Epithelial cell of prostate (primary cell): ENCODE results near the gene SLCO4A1.
A peak's percentile ranks its signal among the peaks of the same experiment; 100 is the strongest.
"Not testable (repeated sequence)": the region's sequence is repeated elsewhere in the genome, so short reads cannot be mapped to it uniquely, and the experiment has no call there.

ENCODE experiments used
- DNase-seq: peaks from one replicate; pipeline ENCODE4 v3.0.0-alpha.2; 2011; ENCODE audit warnings: low read depth, low spot score
- H3K27ac ChIP-seq: fragments of 450-650 bp; 2 replicates; pipeline ENCODE4 v1.5.1; 2017; ENCODE audit warnings: mild to moderate bottlenecking

The SLCO4A1 gene

DNA sequence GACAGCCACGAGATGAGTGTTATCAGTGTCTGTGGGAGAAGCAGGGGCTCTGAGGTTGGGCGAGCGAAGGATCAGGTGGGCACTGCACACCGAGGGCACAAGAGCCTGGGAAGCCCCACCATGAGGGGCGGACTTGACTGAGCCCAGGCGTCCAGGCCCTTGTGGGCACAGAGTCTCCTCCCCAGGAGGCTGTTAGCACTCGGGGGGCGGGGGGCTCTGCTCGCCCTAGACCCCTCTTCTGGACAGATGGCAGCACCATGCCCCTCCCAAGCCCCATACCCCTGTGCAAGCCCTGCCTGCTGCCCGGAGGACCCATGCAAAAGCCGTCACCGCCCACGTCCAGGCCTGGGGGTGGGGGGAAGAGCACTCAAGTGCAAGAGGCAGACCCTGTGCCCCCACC lies 21.7 kb upstream of the SLCO4A1 start:
- no peak for DNase-seq
- no peak overlapping the region for H3K27ac ChIP-seq

DNA sequence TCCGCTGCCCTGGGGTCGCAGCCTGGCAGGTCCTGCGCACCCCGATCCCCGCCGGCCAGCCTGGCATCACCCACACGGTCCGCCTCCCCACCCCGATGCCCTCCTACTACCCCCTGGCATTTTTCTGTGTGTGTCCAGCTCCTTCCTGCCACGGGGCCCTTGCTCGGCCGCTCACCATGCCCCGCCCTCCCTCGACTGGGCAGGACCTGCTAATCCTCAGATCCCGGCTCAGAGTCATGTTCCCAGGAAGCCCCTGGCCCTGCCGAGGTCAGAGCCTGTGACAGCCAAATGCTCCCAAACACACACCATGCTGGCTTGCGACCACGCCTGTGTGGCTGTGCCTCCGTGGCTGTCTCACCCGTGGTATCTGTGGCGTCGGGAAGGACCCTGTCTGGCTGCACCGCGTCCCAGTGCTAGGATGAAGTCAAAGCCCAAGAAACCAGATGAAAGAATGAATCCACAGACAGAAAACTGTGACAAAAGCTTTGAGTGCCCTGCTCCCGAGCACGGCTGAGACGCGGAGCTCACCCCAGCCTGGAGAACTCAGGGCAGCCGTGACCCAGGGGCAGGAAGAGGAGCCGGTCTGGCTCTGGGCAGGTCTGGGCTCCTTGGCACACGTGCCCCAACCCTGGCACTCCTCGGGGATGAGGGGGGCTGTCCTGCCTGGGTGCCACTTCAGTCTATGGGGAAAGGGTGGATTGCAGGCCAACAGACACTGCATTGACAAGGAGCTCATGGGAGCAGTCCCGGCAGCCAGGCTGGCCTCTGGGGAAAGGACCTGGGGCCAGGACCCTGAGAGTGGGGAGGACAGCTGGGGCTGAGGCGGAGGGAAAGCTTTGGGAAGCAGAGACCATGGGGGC lies 20.8 kb upstream of the SLCO4A1 start:
- no peak for DNase-seq
- H3K27ac ChIP-seq, result no peak overlapping the region

DNA sequence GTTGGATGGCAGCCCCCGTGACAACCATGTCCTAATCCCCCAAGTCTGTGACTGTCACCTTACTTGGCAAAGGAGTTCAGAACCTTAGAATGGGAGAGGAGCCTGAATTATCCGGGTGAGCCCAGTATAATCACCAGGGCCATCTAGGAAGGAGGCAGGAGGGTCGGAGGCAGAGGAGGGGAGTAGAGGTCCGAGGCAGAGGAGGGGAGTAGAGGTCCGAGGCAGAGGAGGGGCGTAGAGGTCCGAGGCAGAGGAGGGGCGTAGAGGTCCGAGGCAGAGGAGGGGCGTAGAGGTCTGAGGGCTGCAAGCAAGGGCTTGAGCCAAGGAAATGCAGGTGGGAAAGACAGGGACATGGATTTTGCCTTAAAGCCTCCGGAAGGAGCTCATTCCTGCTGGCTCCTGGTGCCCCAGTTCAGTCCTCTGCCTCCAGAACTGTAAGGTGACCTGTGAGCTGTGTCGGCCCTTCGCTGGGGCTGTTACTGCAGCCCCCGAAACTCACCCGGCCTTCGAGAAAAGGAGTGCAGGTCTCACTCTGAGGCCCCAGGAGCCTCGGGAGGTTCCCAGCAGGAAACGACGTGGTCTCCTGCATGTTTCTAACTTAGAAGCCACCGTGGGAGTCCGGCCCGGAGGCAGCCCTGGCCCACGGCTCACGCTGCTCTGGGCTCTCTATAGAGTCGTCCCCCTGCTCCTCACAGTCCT lies 20.0 kb upstream of the SLCO4A1 start:
- H3K27ac ChIP-seq, result peak overlapping the region; percentile 95
- DNase-seq, result no peak

DNA sequence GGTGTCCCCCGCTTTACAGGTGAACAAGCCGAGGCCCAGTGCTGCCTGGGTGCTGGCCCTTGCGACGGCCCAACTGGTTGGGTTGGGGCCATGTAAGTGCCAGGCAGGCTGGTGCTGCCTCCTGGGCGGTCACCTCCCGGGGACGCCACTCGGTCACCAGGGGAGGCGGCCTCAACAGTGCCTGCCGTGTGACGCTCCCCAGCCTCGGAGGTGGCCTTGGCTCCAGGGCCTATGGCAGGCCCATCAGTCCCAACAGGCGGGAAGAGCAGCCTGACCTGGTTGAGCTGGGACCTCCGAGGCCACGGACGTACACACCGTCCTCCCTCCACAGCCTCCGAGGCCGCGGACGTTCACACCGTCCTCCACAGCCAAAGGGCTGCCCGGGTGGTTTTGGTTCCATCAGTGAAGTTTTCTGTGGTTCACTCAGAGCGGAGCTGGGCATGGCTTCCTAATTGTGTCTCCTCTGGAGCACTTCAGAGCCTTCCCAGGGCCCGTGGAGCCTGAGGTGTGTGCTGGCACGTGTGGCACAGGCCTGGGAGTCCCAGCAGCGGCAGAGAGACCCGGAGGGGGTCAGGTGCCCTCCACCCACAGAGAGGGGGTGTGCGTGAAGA lies 19.3 kb upstream of the SLCO4A1 start:
- no peak for DNase-seq
- peak overlapping the region; percentile 95 for H3K27ac ChIP-seq

DNA sequence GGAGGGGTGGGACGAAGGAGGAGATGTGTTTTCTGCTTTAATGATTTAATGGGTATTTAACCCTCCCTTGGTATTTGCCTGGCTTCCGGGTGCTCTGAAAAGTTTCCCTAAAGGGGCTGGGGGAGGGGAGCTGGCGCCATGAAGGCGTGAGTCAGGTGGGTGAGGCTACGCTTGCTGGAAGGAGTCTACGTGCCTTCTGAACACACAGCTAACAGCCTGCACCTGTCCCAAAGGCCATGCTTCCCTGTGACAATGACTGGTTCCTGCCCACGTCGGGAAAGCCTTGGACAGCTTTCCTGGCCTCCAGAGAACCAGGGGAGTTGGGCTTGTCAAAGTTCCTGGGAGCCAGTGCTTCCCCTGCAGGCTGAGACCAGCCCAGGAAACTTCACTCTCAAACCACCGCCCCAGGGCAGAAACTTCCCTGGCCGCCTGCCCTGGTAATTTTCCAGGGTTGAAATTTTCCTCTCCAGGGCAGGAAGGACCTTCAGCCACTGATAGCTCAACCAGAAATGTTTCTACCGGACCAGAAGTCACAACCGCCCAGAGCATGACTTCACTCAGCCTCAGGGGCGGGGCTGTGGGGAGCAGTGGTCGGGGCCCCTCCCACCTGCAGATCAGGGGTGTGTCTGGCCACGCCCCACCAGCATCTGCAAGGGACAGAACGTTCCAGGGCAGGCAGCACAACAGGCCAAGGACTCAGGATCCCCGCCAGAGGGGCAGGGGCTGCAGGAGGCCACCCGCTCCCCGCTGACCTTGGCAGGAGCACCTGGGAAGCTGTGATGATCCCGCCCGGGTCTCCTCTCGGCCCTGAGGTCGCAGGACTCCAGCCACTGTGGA lies 18.6 kb upstream of the SLCO4A1 start:
- DNase-seq, result peak; percentile 59
- H3K27ac ChIP-seq, result peak overlapping the region; percentile 95

DNA sequence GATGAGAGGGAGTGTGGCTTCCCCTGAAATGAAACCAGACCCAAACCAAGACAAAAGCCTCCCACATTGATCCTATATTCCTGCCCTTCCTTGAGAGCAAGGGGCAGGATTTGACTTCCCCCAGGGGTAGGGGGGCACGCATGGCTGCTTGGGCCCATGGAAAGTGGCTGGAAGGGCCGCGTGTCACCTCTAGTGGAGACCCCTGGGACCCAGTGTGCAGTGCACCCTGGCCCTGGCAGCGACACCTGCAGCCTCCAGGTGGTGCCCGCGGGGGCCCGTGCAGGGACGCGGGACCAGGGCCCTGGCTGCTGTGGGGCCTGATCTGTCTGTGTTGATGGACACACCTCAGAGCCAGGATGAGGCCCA lies 18.0 kb upstream of the SLCO4A1 start:
- DNase-seq, result no peak
- peak overlapping the region; percentile 95 for H3K27ac ChIP-seq

DNA sequence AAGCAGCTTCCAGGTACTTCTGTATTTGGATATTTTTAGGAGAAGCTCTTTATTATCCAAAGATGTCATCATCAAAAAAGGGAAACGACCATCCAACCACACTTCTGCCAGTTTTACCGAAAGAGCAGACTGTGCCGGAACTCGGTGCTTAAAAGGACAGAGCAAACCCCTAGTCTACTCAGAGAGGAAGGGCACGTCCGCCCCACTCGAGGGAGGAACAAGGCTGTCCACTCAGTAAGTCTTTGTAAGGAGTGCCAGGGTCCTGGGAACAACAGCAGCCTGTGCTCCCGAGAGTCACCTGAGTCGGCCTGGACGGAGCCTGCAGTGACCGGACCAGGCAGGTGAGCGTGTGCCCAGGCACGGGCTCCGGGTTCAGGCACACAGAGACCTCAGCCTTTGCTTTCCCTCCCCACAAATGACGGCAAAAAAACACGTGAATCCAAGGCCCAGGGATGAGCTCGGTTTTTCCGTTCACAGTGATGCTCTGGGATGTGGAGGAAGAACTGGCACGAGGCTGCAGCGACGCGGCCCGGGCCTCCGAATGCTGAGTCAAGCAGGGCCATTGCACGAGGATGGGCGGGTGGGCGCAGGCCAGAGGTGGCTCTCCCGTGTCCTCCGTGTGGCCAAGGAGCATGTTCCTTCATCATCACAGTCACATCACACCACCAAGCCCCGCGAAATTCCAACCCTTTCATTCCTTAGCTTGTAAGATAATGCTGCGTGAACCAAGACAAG lies 17.4 kb upstream of the SLCO4A1 start:
- DNase-seq, result no peak
- peak overlapping the region; percentile 95 for H3K27ac ChIP-seq

DNA sequence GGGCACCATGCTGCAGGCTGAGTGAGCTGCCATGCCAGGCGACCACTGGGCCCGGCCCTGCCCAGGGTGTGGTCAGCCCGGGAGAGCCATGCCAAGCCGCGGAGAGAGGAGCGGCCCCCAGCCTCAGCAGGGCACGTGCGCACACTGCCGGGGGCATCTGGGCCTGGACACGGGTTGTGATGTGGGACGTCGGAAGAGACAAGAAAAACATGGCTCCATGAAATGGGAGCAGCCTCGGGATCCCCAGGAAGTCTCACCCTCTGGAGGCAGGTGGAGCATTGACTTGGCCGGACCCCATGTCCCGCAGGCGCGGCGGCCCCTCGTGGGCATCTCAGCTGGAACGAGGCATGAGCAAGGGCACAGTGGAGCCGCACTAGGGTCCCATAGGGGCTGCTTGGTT lies 16.8 kb upstream of the SLCO4A1 start:
- H3K27ac ChIP-seq, result no peak overlapping the region
- DNase-seq, result no peak

DNA sequence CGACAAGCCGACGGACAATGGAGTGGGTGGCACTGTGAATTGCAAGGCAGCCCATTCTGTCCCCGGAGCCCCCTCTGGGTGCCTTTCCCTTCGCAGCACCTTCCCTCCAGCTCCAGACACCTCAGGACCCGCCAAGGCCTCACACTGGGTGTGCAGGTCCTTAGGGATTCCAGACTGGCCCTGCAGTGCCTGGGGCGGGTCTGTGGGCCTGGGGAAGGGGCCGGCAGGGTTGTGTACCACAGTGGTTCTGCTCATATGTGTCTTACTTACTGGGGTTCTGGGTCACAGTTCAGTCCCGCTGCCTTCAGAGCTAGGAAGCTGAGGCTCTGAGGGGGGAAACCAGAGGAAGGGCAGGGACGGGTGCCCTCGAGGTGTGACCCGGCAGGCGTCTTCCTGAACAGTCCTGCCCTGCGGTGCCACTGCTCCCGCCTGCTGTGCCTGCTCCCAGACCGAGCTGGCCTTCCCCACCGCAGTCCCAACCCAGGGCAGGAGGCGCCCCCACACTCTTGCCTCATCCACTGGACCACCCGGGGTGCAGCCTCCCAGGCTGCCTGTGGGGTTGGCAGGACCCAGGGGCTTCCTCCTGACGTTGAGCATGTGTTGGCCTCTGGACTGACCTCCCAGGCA lies 16.3 kb upstream of the SLCO4A1 start:
- DNase-seq, result no peak
- no peak overlapping the region for H3K27ac ChIP-seq

DNA sequence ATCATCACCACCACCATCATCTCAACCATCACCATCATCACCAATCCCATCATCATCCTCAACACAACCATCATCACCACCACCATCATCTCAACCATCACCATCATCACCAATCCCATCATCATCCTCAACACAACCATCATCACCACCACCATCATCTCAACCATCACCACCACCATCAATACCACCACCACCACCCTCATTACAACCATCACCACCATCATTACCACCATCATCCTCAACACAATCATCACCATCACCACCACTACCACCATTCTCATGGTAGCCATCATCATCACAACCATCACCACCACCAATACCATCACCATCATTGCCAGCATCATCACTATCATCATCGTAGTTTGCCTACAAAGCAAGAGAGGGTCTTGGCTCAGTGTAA lies 14.9 kb upstream of the SLCO4A1 start:
- not testable (repeated sequence) for H3K27ac ChIP-seq, DNase-seq

DNA sequence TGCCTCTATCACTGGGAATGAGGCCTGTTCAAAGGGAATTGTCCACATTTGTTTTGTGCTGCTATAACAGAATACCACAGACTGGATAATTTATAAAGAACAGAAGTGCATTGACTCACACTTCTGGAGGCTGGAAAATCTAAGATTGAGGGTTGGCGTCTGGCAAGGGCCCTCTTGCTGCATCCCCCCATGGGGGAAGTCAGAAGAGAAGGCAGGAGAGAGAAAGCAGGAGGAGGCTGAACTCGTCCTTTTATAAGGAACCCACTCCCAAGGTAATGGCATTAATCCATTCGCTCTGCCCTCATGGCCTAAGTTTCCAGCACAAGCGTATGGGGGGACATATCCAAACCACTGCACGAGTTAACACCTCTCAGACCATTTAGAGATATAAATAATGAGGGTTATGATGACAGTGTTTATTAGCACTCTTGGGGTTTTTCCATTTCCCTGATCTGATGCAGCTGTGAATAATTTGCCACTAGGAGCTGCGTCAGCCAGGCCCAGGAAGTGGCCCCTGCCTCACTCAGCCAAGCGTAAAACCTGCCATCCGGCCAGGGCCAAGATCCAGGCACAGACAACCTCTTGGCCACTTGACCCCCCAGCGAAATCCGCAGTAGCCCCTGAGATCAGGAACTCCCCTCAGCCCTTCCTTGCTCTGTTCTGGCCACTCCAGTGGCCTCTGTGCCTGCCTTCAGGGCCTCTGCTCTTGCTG lies 14.2 kb upstream of the SLCO4A1 start:
- DNase-seq, result no peak
- peak overlapping the region; percentile 39 for H3K27ac ChIP-seq

DNA sequence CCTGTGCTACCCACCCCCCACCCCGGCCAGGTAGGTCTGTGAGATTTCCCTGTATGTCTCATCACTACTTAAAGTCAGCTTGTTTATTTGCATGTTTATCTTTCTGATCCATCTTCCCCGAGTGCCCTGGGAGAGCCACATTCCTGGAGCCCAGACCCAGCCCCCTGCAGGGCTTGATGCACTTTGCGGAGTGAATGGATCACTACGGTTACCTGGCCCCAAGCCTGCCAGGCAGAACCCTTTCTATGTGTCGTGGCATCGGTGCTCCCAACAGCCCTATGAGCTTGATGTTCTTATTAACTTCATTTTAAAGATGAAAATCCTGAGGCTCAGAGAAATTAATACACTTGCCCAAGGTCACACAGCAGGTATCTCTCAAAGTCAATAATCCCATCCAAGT lies 13.6 kb upstream of the SLCO4A1 start:
- DNase-seq, result no peak
- H3K27ac ChIP-seq, result peak overlapping the region; percentile 39

DNA sequence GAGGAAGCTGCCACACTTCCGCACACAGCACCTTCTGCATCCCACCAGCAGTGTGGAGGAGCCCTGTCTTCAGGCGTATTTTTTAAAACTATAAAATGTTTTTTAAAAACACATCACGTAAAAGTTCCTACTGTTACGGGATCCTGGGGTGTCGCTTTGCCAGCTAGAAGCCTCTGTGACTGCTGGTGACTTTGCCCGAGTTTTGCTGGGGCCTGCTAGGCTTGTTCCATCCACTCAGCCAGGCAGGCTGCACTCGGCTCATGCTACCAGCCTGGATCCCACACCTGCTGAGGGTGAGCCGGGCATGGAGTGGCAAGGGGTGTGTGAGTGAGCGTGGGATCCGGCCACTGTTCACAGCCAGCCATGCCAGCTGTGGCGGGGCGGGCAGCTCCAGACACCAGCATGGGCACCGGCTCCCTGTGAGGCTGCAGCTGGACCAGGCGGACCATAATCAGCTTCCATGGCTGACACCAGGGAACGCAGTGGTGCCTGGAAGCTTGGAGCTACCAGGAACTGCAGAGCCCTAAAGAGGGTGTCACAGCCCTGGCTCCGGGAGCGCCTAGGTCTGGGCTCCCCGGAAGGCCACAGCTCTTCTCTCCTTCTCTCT lies 12.3 kb upstream of the SLCO4A1 start:
- no peak for DNase-seq
- no peak overlapping the region for H3K27ac ChIP-seq

DNA sequence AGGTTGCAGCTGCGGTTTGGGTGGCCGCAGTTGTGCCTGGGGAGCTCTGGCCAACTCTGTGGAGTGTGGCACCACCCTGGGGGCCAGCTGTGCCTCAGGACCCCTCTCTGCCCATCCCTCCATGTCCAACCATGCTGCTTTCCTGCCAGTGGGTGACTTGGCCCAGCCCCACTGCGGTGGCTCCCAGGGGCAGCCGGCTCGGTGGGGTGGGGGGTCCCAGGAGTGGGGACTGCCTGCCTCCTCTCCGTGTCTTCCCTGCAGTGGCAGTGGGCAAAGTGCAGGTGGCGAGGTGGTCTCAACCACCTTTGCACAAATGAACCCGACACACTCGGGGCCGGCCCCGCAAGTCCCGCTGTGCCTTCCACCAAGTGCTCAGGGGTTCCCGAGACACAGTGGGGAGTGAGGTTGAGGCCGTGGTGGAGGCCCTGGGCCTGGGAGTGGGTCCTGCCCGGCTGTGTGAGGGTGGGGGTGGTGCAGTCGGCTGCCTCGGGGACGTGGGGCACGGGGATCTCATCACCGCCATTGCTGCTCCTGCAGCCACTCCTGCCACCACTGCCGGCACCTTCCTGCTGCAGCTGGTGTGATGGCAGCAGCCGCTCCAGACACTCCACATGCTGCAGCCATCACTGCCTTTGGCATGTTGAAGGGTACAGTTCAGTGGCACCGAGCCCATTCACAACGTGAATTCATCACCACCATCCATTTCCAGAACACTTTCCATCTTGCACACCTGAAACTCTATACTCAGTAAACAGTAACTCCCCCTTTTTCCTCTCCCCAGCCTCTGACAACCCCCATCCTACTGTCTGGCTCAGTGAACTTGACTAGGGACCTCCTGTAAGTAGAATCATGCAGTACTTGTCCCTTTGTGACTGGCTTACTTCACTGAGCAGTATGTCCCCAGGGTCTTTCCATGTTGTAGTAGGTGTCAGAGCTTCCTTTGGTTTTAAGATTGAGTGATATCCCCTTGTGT lies 10.7 kb upstream of the SLCO4A1 start:
- no peak for DNase-seq
- H3K27ac ChIP-seq, result no peak overlapping the region

DNA sequence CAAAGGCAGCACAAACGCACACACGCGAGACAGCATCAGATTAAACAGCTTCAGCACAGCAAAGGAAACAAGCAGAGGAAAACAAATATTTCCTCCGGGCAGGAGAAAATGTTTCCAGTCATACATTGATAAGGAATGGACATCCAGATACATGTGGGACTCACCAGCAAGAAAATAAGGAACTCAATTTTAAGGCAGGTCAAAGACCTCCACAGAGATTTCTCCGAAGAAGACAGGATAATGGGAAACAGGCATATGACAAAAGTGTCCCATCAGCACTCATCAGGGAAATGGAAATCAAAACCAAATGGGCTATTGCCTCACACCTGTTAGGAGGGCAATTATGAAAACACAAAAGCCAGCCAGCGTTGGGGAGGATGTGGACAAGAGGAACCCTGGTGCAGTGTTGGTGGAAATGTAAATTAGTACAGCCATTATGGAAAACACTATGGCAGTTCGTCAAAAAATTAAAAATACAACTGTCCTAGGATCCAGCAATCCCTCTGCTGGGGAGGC lies 9.7 kb upstream of the SLCO4A1 start:
- no peak overlapping the region for H3K27ac ChIP-seq
- no peak for DNase-seq

DNA sequence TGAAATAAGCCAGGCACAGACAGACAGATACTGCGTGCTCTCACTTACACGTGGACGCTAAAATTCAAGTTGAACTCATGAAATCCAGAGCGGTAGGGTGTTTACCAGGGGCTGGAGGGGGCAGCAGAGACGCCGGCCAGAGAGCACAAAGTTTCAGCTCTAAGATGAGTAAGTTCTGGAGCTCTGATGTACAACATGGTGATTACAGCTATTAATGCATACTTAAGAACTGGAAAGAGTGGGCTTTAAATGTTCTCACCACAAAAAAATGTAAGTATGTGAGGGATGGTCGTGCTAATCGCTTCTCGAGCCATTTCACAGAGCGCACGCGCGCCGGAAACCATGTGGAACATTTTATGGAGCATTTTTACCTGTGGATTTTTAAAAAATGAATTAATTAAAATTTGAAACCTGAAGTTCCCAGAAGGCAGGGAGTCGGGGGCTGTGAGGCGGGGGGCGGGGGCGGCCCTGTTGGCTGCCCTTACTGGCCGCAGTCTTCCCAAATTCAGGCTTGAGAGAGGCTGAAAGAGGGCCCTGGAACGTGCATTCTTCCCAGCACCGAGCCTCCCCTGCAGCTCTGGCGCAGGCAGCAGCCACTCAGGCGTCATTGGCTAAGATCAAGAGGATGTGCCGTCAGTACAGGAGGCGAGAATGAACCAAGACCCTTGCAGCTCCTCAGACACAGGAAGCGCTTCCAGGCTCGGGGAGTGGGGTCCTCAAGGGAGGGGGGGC lies 8.5 kb upstream of the SLCO4A1 start:
- DNase-seq, result no peak
- no peak overlapping the region for H3K27ac ChIP-seq
